HepG2 (cell line): Measurements from ENCODE around the gene SPTSSB. TPM values are rescaled to one million over a fixed set of nuclear protein-coding genes. Genes with fewer than 3 reads are reported as not detected.

Source experiments
- FOXA3 ChIP-seq: IDR thresholded peaks from 2 replicates; pipeline ENCODE4 v1.6.1; 2016; ENCODE audit warnings: missing genetic modification reagents, missing compliant biosample characterization
- FOXO1 ChIP-seq: sonication (generic); formaldehyde crosslinking; IDR thresholded peaks from 2 replicates; pipeline ENCODE4 v1.4.0; 2020; ENCODE audit warnings: missing genetic modification reagents
- KLF16 ChIP-seq, 2 experiments: sonication (generic) in 1 of 2; formaldehyde crosslinking in 1 of 2; IDR thresholded peaks; 2 replicates each; pipeline versions ENCODE4 v1.6.1 to v1.8.0; 2016 to 2023; ENCODE audit warnings: missing genetic modification reagents in 2 of 2, missing compliant biosample characterization in 1 of 2
- LCORL ChIP-seq, 2 experiments: fragments of 450-650 bp in 1 of 2; sonication (generic) in 1 of 2; formaldehyde crosslinking in 1 of 2; IDR thresholded peaks; 2 replicates each; pipeline versions ENCODE4 v1.5.0 to v1.6.1; 2017 to 2020; ENCODE audit warnings: antibody characterized with exemption in 1 of 2, missing genetic modification reagents in 1 of 2
- MAZ ChIP-seq, 2 experiments: sonication (generic) in 1 of 2; formaldehyde crosslinking in 1 of 2; IDR thresholded peaks; 2 replicates each; pipeline versions ENCODE4 v1.5.0 to v1.6.1; 2012 to 2020; ENCODE audit warnings: low read depth in 2 of 2, mild to moderate bottlenecking in 2 of 2, borderline replicate concordance in 1 of 2, improper control_type of control experiment in 1 of 2, low read length in 1 of 2, missing genetic modification reagents in 1 of 2, moderate library complexity in 1 of 2
- MYNN ChIP-seq: sonication (generic); formaldehyde crosslinking; IDR thresholded peaks from 2 replicates; pipeline ENCODE4 v1.4.0; 2020; ENCODE audit warnings: mild to moderate bottlenecking, low read depth, missing genetic modification reagents
- NFIB ChIP-seq: sonication (generic); formaldehyde crosslinking; IDR thresholded peaks from 2 replicates; pipeline ENCODE4 v1.9.0; 2021; ENCODE audit warnings: missing genetic modification reagents, mild to moderate bottlenecking, borderline replicate concordance
- SOX13 ChIP-seq, 3 experiments: fragments of 450-650 bp in 1 of 3; sonication (generic) in 1 of 3; formaldehyde crosslinking in 1 of 3; IDR thresholded peaks in 2 of 3; conservative IDR thresholded peaks in 1 of 3; 2 replicates each; pipeline versions ENCODE4 v1.5.0 to v1.6.1; 2016 to 2020; ENCODE audit warnings: antibody characterized with exemption in 1 of 3, mild to moderate bottlenecking in 1 of 3, missing compliant biosample characterization in 1 of 3, missing genetic modification reagents in 1 of 3, moderate library complexity in 1 of 3
- SRSF1 ChIP-seq: fragments of 200-400 bp; formaldehyde crosslinking; optimal IDR thresholded peaks from 2 replicates; pipeline ENCODE3; 2017; ENCODE audit warnings: mild to moderate bottlenecking, low read depth, low read length, moderate library complexity
- SRSF4 ChIP-seq: fragments of 200-400 bp; formaldehyde crosslinking; IDR thresholded peaks from one replicate; pipeline ENCODE4 v1.6.1; 2018; ENCODE audit warnings: mild to moderate bottlenecking, low read depth, low read length, moderate library complexity; ENCODE audit not compliant: poor library complexity, severe bottlenecking
- THAP11 ChIP-seq: IDR thresholded peaks from 2 replicates; pipeline ENCODE4 v1.6.1; 2016; ENCODE audit warnings: missing biosample characterization, missing genetic modification reagents
- ZKSCAN1 ChIP-seq: fragments of 150-350 bp; IDR thresholded peaks from 2 replicates; pipeline ENCODE4 v1.6.1; 2014; ENCODE audit warnings: low read length
- ZNF496 ChIP-seq: sonication (generic); formaldehyde crosslinking; IDR thresholded peaks from 2 replicates; pipeline ENCODE4 v1.8.1; 2023; ENCODE audit warnings: mild to moderate bottlenecking, moderate library complexity, missing genetic modification reagents; ENCODE audit not compliant: insufficient replicate concordance
- ZNF563 ChIP-seq: sonication (generic); formaldehyde crosslinking; IDR thresholded peaks from 2 replicates; pipeline ENCODE4 v1.8.0; 2022; ENCODE audit warnings: mild to moderate bottlenecking, moderate library complexity, missing genetic modification reagents
- ZNF607 ChIP-seq: sonication (generic); formaldehyde crosslinking; IDR thresholded peaks from 2 replicates; pipeline ENCODE4 v1.5.1; 2020; ENCODE audit warnings: missing genetic modification reagents, mild to moderate bottlenecking, borderline replicate concordance
- ZNF678 ChIP-seq: sonication (generic); formaldehyde crosslinking; IDR thresholded peaks from 2 replicates; pipeline ENCODE4 v1.4.0; 2020; ENCODE audit warnings: mild to moderate bottlenecking, missing genetic modification reagents
- polyA plus RNA-seq, 8 experiments: library from polyadenylated mRNA; depleted of rRNA in 3 of 8; stranded (reverse) in 7 of 8; unstranded in 1 of 8; fragments of >200 nt; fragmentation: Illumina TruSeq in 4 of 8; extraction: Trizol in 4 of 8; gene quantifications; 2 replicates each; pipeline versions ENCODE4 v1.2.1 to v1.2.3, GENCODE V29; 2011 to 2016; ENCODE audit warnings: low read depth in 4 of 8, missing spikeins in 1 of 8, mixed read lengths in 1 of 8; ENCODE audit not compliant: insufficient read depth in 1 of 8
- total RNA-seq, 5 experiments: library from RNA; depleted of rRNA; stranded (reverse); fragments of >200 nt; fragmentation: Illumina TruSeq; extraction: Trizol; gene quantifications; 2 replicates each; pipeline ENCODE4 v1.2.3, GENCODE V29; 2016; ENCODE audit warnings: low read depth in 1 of 5
- TF ChIP-seq, protein P1 (sequence below): sonication (generic); formaldehyde crosslinking; IDR thresholded peaks from 2 replicates; pipeline ENCODE4 v1.4.0; 2020; ENCODE audit warnings: missing genetic modification reagents, borderline replicate concordance
- TF ChIP-seq, protein P2 (sequence below): sonication (generic); formaldehyde crosslinking; IDR thresholded peaks from 2 replicates; pipeline ENCODE4 v1.4.0; 2020; ENCODE audit warnings: mild to moderate bottlenecking, missing genetic modification reagents, borderline replicate concordance
- TF ChIP-seq, protein P3 (sequence below): sonication (generic); formaldehyde crosslinking; conservative IDR thresholded peaks from 2 replicates; pipeline ENCODE4 v1.8.1; 2023; ENCODE audit warnings: missing genetic modification reagents

The SPTSSB gene
- total and polyA plus RNA-seq, 2 of the 13 experiments (the other 11 are each of a cell fraction or from before 2014, with no cell fraction given): 0.51 to 2.4 TPM

DNA sequence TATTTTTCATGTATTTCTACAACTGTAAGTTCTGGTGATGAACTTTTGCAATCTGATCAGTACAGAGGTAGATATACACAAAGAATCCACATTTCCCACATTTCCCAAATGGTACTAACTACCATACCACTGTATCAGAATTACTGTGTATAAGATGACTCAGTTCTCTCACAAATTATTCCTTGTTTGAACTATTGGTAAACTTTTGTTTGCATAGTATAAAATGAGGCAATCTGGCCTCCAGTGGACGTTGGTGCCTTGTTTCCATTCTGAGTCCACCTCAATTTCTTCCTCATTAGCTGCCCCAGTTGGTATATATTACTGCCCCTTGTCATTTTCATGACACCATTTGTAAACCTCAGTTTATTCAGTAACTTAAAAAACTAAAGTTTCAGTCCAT lies 38.5 kb downstream of the SPTSSB start (continued):
- TF ChIP-seq ZNF563 (no peak), FOXO1 (CRISPR knock-in tag) (no peak), LCORL (IDR thresholded peaks at IDR 0.05) (no peak), LCORL (CRISPR knock-in tag; IDR thresholded peaks at IDR 0.05) (no peak), ZKSCAN1 (no peak), SRSF4 (no peak), NFIB (CRISPR knock-in tag) (no peak), ZNF607 (no peak), ZNF678 (no peak), MAZ (IDR thresholded peaks at IDR 0.05; ENCODE audit: borderline replicate concordance, low read depth, low read length) (no peak), MAZ (CRISPR knock-in tag; IDR thresholded peaks at IDR 0.05; ENCODE audit: low read depth) (no peak), THAP11 (CRISPR knock-in tag) (peak; percentile 45; the same call in 1 of the 2 replicates), FOXA3 (CRISPR knock-in tag) (peak; percentile 80), KLF16 (CRISPR knock-in tag; IDR thresholded peaks at IDR 0.05) (no peak), SRSF1 (no peak), ZNF496 (no peak), MYNN (CRISPR knock-in tag) (no peak), SOX13 (IDR thresholded peaks at IDR 0.05) (no peak), SOX13 (CRISPR knock-in tag; conservative IDR thresholded peaks at IDR 0.05 in 1 of 2, IDR thresholded peaks at IDR 0.05 in 1 of 2) (0 out of 4 replicates have a peak, but pooled peaks of 1 of the 2 experiments have one; percentile 28)
- TF ChIP-seq, protein P1, sequence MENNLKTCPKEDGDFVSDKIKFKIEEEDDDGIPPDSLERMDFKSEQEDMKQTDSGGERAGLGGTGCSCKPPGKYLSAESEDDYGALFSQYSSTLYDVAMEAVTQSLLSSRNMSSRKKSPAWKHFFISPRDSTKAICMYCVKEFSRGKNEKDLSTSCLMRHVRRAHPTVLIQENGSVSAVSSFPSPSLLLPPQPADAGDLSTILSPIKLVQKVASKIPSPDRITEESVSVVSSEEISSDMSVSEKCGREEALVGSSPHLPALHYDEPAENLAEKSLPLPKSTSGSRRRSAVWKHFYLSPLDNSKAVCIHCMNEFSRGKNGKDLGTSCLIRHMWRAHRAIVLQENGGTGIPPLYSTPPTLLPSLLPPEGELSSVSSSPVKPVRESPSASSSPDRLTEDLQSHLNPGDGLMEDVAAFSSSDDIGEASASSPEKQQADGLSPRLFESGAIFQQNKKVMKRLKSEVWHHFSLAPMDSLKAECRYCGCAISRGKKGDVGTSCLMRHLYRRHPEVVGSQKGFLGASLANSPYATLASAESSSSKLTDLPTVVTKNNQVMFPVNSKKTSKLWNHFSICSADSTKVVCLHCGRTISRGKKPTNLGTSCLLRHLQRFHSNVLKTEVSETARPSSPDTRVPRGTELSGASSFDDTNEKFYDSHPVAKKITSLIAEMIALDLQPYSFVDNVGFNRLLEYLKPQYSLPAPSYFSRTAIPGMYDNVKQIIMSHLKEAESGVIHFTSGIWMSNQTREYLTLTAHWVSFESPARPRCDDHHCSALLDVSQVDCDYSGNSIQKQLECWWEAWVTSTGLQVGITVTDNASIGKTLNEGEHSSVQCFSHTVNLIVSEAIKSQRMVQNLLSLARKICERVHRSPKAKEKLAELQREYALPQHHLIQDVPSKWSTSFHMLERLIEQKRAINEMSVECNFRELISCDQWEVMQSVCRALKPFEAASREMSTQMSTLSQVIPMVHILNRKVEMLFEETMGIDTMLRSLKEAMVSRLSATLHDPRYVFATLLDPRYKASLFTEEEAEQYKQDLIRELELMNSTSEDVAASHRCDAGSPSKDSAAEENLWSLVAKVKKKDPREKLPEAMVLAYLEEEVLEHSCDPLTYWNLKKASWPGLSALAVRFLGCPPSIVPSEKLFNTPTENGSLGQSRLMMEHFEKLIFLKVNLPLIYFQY (CRISPR knock-in tag): no peak
- TF ChIP-seq, protein P2, sequence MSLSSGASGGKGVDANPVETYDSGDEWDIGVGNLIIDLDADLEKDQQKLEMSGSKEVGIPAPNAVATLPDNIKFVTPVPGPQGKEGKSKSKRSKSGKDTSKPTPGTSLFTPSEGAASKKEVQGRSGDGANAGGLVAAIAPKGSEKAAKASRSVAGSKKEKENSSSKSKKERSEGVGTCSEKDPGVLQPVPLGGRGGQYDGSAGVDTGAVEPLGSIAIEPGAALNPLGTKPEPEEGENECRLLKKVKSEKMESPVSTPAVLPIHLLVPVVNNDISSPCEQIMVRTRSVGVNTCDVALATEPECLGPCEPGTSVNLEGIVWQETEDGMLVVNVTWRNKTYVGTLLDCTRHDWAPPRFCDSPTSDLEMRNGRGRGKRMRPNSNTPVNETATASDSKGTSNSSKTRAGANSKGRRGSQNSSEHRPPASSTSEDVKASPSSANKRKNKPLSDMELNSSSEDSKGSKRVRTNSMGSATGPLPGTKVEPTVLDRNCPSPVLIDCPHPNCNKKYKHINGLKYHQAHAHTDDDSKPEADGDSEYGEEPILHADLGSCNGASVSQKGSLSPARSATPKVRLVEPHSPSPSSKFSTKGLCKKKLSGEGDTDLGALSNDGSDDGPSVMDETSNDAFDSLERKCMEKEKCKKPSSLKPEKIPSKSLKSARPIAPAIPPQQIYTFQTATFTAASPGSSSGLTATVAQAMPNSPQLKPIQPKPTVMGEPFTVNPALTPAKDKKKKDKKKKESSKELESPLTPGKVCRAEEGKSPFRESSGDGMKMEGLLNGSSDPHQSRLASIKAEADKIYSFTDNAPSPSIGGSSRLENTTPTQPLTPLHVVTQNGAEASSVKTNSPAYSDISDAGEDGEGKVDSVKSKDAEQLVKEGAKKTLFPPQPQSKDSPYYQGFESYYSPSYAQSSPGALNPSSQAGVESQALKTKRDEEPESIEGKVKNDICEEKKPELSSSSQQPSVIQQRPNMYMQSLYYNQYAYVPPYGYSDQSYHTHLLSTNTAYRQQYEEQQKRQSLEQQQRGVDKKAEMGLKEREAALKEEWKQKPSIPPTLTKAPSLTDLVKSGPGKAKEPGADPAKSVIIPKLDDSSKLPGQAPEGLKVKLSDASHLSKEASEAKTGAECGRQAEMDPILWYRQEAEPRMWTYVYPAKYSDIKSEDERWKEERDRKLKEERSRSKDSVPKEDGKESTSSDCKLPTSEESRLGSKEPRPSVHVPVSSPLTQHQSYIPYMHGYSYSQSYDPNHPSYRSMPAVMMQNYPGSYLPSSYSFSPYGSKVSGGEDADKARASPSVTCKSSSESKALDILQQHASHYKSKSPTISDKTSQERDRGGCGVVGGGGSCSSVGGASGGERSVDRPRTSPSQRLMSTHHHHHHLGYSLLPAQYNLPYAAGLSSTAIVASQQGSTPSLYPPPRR (CRISPR knock-in tag): no peak
- TF ChIP-seq, protein P3, sequence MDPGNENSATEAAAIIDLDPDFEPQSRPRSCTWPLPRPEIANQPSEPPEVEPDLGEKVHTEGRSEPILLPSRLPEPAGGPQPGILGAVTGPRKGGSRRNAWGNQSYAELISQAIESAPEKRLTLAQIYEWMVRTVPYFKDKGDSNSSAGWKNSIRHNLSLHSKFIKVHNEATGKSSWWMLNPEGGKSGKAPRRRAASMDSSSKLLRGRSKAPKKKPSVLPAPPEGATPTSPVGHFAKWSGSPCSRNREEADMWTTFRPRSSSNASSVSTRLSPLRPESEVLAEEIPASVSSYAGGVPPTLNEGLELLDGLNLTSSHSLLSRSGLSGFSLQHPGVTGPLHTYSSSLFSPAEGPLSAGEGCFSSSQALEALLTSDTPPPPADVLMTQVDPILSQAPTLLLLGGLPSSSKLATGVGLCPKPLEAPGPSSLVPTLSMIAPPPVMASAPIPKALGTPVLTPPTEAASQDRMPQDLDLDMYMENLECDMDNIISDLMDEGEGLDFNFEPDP (CRISPR knock-in tag): no peak
